HepG2 (cell line): ENCODE results near the gene ACSF3. TPM values are rescaled to one million over a fixed set of nuclear protein-coding genes. Genes with fewer than 3 reads are reported as not detected.

Source experiments
- ARHGAP35 ChIP-seq: sonication (generic); formaldehyde crosslinking; IDR thresholded peaks from 2 replicates; pipeline ENCODE4 v1.9.0; 2022; ENCODE audit warnings: mild to moderate bottlenecking, inconsistent platforms, moderate library complexity, missing genetic modification reagents, borderline replicate concordance
- ATF7 ChIP-seq, 2 experiments: fragments of 450-650 bp in 1 of 2; sonication (generic) in 1 of 2; formaldehyde crosslinking in 1 of 2; IDR thresholded peaks; 2 replicates each; pipeline versions ENCODE4 v1.4.0 to v1.6.1; 2016 to 2020; ENCODE audit warnings: antibody characterized with exemption in 1 of 2, mild to moderate bottlenecking in 1 of 2, missing genetic modification reagents in 1 of 2
- FOXM1 ChIP-seq: sonication (generic); formaldehyde crosslinking; IDR thresholded peaks from 2 replicates; pipeline ENCODE4 v1.5.0; 2020; ENCODE audit warnings: missing genetic modification reagents
- HNRNPL ChIP-seq: fragments of 200-400 bp; formaldehyde crosslinking; IDR thresholded peaks from 2 replicates; pipeline ENCODE4 v1.6.1; 2017; ENCODE audit warnings: mild to moderate bottlenecking, low read depth, low read length
- MED1 ChIP-seq: sonication (generic); formaldehyde crosslinking; IDR thresholded peaks from 2 replicates; pipeline ENCODE4 v1.4.0; 2020; ENCODE audit warnings: missing genetic modification reagents
- PAWR ChIP-seq: sonication (generic); formaldehyde crosslinking; IDR thresholded peaks from 2 replicates; pipeline ENCODE4 v1.4.0; 2020; ENCODE audit warnings: missing genetic modification reagents, mild to moderate bottlenecking, borderline replicate concordance
- U2AF1 ChIP-seq: fragments of 200-400 bp; formaldehyde crosslinking; optimal IDR thresholded peaks from 2 replicates; pipeline ENCODE3; 2017; ENCODE audit warnings: mild to moderate bottlenecking, low read depth, low read length
- ZFYVE20 ChIP-seq: sonication (generic); formaldehyde crosslinking; IDR thresholded peaks from 2 replicates; pipeline ENCODE4 v1.8.0; 2023; ENCODE audit warnings: low read depth, mild to moderate bottlenecking, moderate library complexity, missing genetic modification reagents, borderline replicate concordance
- ZNF431 ChIP-seq: sonication (generic); formaldehyde crosslinking; IDR thresholded peaks from 2 replicates; pipeline ENCODE4 v1.9.0; 2022; ENCODE audit warnings: missing genetic modification reagents, low read depth, mild to moderate bottlenecking, borderline replicate concordance
- ZNF629 ChIP-seq: sonication (generic); formaldehyde crosslinking; conservative IDR thresholded peaks from 2 replicates; pipeline ENCODE4 v1.5.0; 2020; ENCODE audit warnings: missing genetic modification reagents
- polyA plus RNA-seq, 8 experiments: library from polyadenylated mRNA; depleted of rRNA in 3 of 8; stranded (reverse) in 7 of 8; unstranded in 1 of 8; fragments of >200 nt; fragmentation: Illumina TruSeq in 4 of 8; extraction: Trizol in 4 of 8; gene quantifications; 2 replicates each; pipeline versions ENCODE4 v1.2.1 to v1.2.3, GENCODE V29; 2011 to 2016; ENCODE audit warnings: low read depth in 4 of 8, missing spikeins in 1 of 8, mixed read lengths in 1 of 8; ENCODE audit not compliant: insufficient read depth in 1 of 8
- total RNA-seq, 5 experiments: library from RNA; depleted of rRNA; stranded (reverse); fragments of >200 nt; fragmentation: Illumina TruSeq; extraction: Trizol; gene quantifications; 2 replicates each; pipeline ENCODE4 v1.2.3, GENCODE V29; 2016; ENCODE audit warnings: low read depth in 1 of 5
- TF ChIP-seq, protein P1 (sequence below): sonication (generic); formaldehyde crosslinking; IDR thresholded peaks from 2 replicates; pipeline ENCODE4 v1.8.1; 2022; ENCODE audit warnings: low read depth, mild to moderate bottlenecking, missing genetic modification reagents
- TF ChIP-seq, protein P2 (sequence below): sonication (generic); formaldehyde crosslinking; IDR thresholded peaks from 2 replicates; pipeline ENCODE4 v1.9.0; 2021; ENCODE audit warnings: missing genetic modification reagents, borderline replicate concordance
- TF ChIP-seq, protein P3 (sequence below): sonication (generic); formaldehyde crosslinking; IDR thresholded peaks from 2 replicates; pipeline ENCODE4 v1.4.0; 2020; ENCODE audit warnings: missing genetic modification reagents, borderline replicate concordance
- TF ChIP-seq, protein P4 (sequence below): sonication (generic); formaldehyde crosslinking; IDR thresholded peaks from 2 replicates; pipeline ENCODE4 v1.5.1; 2020; ENCODE audit warnings: mild to moderate bottlenecking, missing genetic modification reagents, borderline replicate concordance

Gene ACSF3
- total and polyA plus RNA-seq, 2 of the 13 experiments (the other 11 are each of a cell fraction or from before 2014, with no cell fraction given): 14.9 to 30.6 TPM

DNA sequence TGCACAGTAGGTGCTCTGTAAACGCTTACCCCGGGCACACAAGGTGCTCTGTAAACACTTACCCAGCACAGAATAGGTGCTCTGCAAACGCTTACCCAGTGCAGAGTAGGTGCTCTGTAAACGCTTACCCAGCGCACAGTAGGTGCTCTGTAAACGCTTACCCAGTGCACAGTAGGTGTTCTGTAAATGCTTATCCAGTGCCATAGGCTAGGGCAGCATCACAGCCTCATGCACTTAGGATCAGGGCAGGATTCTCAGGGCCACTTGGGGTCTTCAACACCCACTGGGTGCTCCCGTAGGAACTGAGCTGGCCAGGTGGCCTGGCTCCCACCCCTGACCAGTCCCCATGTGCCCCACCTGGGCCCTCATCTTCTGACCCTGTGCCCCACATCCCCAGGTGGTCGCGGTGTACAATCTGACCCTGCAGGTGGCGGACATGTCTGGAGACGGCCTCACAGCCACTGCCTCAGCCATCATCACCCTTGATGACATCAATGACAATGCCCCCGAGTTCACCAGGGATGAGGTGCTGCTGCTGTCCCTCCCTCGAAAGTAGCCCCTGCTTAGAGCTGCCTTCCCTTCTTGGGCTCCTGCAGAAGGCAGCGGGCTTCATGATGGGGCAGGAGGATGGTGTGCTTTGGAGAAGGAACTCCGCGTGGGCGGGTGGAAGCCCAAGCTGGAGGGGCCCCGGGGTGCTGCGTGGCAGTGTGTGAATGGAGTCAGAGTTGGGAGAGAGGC is 93.5 kb downstream of the ACSF3 start (continued):
- 0 out of 2 replicates have a peak, but pooled peaks have one; percentile 29 for TF ChIP-seq PAWR (CRISPR knock-in tag)
- TF ChIP-seq U2AF1: no peak
- 0 out of 2 replicates have a peak, but pooled peaks have one; percentile 13 for TF ChIP-seq ZNF629 (CRISPR knock-in tag)
- TF ChIP-seq, protein P1, sequence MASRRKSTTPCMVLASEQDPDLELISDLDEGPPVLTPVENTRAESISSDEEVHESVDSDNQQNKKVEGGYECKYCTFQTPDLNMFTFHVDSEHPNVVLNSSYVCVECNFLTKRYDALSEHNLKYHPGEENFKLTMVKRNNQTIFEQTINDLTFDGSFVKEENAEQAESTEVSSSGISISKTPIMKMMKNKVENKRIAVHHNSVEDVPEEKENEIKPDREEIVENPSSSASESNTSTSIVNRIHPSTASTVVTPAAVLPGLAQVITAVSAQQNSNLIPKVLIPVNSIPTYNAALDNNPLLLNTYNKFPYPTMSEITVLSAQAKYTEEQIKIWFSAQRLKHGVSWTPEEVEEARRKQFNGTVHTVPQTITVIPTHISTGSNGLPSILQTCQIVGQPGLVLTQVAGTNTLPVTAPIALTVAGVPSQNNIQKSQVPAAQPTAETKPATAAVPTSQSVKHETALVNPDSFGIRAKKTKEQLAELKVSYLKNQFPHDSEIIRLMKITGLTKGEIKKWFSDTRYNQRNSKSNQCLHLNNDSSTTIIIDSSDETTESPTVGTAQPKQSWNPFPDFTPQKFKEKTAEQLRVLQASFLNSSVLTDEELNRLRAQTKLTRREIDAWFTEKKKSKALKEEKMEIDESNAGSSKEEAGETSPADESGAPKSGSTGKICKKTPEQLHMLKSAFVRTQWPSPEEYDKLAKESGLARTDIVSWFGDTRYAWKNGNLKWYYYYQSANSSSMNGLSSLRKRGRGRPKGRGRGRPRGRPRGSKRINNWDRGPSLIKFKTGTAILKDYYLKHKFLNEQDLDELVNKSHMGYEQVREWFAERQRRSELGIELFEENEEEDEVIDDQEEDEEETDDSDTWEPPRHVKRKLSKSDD (CRISPR knock-in tag): 0 out of 2 replicates have a peak, but pooled peaks have one; percentile 19
- peak; percentile 25; the same call in 1 of the 2 replicates for TF ChIP-seq MED1 (CRISPR knock-in tag)
- TF ChIP-seq FOXM1 (CRISPR knock-in tag): 0 out of 2 replicates have a peak, but pooled peaks have one; percentile 50
- TF ChIP-seq, protein P2, sequence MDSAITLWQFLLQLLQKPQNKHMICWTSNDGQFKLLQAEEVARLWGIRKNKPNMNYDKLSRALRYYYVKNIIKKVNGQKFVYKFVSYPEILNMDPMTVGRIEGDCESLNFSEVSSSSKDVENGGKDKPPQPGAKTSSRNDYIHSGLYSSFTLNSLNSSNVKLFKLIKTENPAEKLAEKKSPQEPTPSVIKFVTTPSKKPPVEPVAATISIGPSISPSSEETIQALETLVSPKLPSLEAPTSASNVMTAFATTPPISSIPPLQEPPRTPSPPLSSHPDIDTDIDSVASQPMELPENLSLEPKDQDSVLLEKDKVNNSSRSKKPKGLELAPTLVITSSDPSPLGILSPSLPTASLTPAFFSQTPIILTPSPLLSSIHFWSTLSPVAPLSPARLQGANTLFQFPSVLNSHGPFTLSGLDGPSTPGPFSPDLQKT (CRISPR knock-in tag): no peak
- TF ChIP-seq ZFYVE20 (CRISPR knock-in tag): no peak
- peak; percentile 50; the same call in 1 of the 2 replicates for TF ChIP-seq ARHGAP35 (CRISPR knock-in tag)
- TF ChIP-seq, protein P3, sequence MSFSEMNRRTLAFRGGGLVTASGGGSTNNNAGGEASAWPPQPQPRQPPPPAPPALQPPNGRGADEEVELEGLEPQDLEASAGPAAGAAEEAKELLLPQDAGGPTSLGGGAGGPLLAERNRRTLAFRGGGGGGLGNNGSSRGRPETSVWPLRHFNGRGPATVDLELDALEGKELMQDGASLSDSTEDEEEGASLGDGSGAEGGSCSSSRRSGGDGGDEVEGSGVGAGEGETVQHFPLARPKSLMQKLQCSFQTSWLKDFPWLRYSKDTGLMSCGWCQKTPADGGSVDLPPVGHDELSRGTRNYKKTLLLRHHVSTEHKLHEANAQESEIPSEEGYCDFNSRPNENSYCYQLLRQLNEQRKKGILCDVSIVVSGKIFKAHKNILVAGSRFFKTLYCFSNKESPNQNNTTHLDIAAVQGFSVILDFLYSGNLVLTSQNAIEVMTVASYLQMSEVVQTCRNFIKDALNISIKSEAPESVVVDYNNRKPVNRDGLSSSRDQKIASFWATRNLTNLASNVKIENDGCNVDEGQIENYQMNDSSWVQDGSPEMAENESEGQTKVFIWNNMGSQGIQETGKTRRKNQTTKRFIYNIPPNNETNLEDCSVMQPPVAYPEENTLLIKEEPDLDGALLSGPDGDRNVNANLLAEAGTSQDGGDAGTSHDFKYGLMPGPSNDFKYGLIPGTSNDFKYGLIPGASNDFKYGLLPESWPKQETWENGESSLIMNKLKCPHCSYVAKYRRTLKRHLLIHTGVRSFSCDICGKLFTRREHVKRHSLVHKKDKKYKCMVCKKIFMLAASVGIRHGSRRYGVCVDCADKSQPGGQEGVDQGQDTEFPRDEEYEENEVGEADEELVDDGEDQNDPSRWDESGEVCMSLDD: peak; percentile 27; the same call in 1 of the 2 replicates
- TF ChIP-seq, protein P4, sequence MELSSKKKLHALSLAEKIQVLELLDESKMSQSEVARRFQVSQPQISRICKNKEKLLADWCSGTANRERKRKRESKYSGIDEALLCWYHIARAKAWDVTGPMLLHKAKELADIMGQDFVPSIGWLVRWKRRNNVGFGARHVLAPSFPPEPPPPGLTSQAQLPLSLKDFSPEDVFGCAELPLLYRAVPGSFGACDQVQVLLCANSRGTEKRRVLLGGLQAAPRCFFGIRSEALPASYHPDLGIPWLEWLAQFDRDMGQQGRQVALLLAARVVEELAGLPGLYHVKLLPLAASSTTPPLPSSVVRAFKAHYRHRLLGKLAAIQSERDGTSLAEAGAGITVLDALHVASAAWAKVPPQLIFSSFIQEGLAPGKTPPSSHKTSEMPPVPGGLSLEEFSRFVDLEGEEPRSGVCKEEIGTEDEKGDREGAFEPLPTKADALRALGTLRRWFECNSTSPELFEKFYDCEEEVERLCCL (CRISPR knock-in tag): no peak
- TF ChIP-seq ATF7 (IDR thresholded peaks at IDR 0.05): no peak
- 0 out of 2 replicates have a peak, but pooled peaks have one; percentile 40 for TF ChIP-seq ATF7 (CRISPR knock-in tag; IDR thresholded peaks at IDR 0.05)
- TF ChIP-seq ZNF431 (CRISPR knock-in tag): no peak
- 0 out of 2 replicates have a peak, but pooled peaks have one; percentile 53 for TF ChIP-seq HNRNPL
